HepG2 (cell line): ENCODE results near the gene HEXIM1. TPM values are rescaled to one million over a fixed set of nuclear protein-coding genes. Genes with fewer than 3 reads are reported as not detected.
A peak's percentile ranks its signal among the peaks of the same experiment; 100 is the strongest.

Experiments
- ASH2L ChIP-seq: fragments of 300-600, 200-600 bp; sonication (generic); IDR thresholded peaks from 2 replicates; pipeline ENCODE4 v1.7.0; 2017; ENCODE audit warnings: low read depth, mild to moderate bottlenecking, moderate library complexity, mixed read lengths, low read length; ENCODE audit not compliant: insufficient read length
- FOXP1 ChIP-seq, 2 experiments: fragments of 450-650 bp in 1 of 2; IDR thresholded peaks; 2 replicates each; pipeline ENCODE4 v1.6.1; 2017 to 2018; ENCODE audit warnings: antibody characterized with exemption in 1 of 2
- MAZ ChIP-seq, 2 experiments: sonication (generic) in 1 of 2; formaldehyde crosslinking in 1 of 2; IDR thresholded peaks; 2 replicates each; pipeline versions ENCODE4 v1.5.0 to v1.6.1; 2012 to 2020; ENCODE audit warnings: low read depth in 2 of 2, mild to moderate bottlenecking in 2 of 2, borderline replicate concordance in 1 of 2, improper control_type of control experiment in 1 of 2, low read length in 1 of 2, missing genetic modification reagents in 1 of 2, moderate library complexity in 1 of 2
- MTF2 ChIP-seq: sonication (generic); formaldehyde crosslinking; IDR thresholded peaks from 2 replicates; pipeline ENCODE4 v1.5.0; 2020; ENCODE audit warnings: missing genetic modification reagents, borderline replicate concordance
- SOX5 ChIP-seq: IDR thresholded peaks from 2 replicates; pipeline ENCODE4 v1.6.1; 2016; ENCODE audit warnings: borderline replicate concordance
- ZNF136 ChIP-seq: sonication (generic); formaldehyde crosslinking; IDR thresholded peaks from 2 replicates; pipeline ENCODE4 v1.8.1; 2022; ENCODE audit warnings: low read depth, mild to moderate bottlenecking, moderate library complexity, missing genetic modification reagents
- ZNF343 ChIP-seq: sonication (generic); formaldehyde crosslinking; IDR thresholded peaks from 2 replicates; pipeline ENCODE4 v1.4.0; 2020; ENCODE audit warnings: mild to moderate bottlenecking, missing genetic modification reagents
- ZNF670 ChIP-seq: sonication (generic); formaldehyde crosslinking; IDR thresholded peaks from 2 replicates; pipeline ENCODE4 v1.8.0; 2022; ENCODE audit warnings: mild to moderate bottlenecking, missing genetic modification reagents, borderline replicate concordance
- polyA plus RNA-seq, 8 experiments: library from polyadenylated mRNA; depleted of rRNA in 3 of 8; stranded (reverse) in 7 of 8; unstranded in 1 of 8; fragments of >200 nt; fragmentation: Illumina TruSeq in 4 of 8; extraction: Trizol in 4 of 8; gene quantifications; 2 replicates each; pipeline versions ENCODE4 v1.2.1 to v1.2.3, GENCODE V29; 2011 to 2016; ENCODE audit warnings: low read depth in 4 of 8, missing spikeins in 1 of 8, mixed read lengths in 1 of 8; ENCODE audit not compliant: insufficient read depth in 1 of 8
- total RNA-seq, 5 experiments: library from RNA; depleted of rRNA; stranded (reverse); fragments of >200 nt; fragmentation: Illumina TruSeq; extraction: Trizol; gene quantifications; 2 replicates each; pipeline ENCODE4 v1.2.3, GENCODE V29; 2016; ENCODE audit warnings: low read depth in 1 of 5
- TF ChIP-seq, protein P1 (sequence below): sonication (generic); formaldehyde crosslinking; IDR thresholded peaks from 2 replicates; pipeline ENCODE4 v1.4.0; 2020; ENCODE audit warnings: missing genetic modification reagents
- TF ChIP-seq, protein P2 (sequence below): sonication (generic); formaldehyde crosslinking; IDR thresholded peaks from 2 replicates; pipeline ENCODE4 v1.5.0; 2020; ENCODE audit warnings: mild to moderate bottlenecking, missing genetic modification reagents, borderline replicate concordance

HEXIM1 gene
- total and polyA plus RNA-seq, 2 of the 13 experiments (the other 11 are each of a cell fraction or from before 2014, with no cell fraction given) = 10.5 to 16.6 TPM

DNA sequence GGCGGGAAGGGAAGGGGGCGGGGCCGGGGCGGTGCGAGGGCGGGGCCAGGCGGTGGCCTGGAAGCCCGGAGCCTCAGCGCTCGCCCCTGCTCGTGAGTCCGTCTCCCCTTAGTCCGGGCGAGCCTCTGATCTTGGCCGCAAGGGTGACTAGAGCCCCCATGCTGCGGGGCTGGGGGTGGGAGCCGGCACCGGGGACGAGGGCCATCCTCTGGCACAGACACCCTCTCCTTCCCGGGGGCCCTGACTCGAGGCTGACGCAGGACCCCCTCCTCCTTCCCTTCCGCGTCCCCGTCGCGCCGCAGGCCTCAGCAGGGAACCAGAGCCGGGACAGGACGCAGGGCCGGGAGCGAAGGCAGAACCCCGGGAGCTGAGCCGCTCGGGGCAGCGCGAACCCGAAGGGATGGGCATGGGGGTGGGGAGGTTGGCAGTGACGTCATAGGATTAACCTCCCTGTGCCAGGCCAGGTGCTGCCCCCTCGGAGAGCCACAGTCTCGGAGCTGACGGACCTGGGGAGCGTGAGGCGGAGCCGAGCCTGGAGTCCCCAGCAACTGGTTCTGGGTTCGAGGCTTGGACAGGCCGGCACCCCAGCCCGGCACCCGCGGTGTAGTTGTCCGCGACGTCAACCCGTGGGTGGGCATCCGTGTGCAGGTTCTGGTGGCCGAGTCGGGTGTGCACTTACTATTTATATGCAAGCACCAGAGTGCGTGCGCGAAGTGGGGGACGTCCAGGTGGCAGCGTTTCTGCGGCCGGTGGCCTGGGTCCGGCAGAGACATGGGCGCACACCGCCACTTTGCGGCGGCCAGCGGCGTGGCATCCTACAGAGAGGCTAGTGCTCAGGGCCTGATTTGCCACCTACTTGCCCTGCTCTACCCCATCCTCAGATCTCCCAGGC is 15.5 kb upstream of the HEXIM1 start (continued):
- TF ChIP-seq, protein P1, sequence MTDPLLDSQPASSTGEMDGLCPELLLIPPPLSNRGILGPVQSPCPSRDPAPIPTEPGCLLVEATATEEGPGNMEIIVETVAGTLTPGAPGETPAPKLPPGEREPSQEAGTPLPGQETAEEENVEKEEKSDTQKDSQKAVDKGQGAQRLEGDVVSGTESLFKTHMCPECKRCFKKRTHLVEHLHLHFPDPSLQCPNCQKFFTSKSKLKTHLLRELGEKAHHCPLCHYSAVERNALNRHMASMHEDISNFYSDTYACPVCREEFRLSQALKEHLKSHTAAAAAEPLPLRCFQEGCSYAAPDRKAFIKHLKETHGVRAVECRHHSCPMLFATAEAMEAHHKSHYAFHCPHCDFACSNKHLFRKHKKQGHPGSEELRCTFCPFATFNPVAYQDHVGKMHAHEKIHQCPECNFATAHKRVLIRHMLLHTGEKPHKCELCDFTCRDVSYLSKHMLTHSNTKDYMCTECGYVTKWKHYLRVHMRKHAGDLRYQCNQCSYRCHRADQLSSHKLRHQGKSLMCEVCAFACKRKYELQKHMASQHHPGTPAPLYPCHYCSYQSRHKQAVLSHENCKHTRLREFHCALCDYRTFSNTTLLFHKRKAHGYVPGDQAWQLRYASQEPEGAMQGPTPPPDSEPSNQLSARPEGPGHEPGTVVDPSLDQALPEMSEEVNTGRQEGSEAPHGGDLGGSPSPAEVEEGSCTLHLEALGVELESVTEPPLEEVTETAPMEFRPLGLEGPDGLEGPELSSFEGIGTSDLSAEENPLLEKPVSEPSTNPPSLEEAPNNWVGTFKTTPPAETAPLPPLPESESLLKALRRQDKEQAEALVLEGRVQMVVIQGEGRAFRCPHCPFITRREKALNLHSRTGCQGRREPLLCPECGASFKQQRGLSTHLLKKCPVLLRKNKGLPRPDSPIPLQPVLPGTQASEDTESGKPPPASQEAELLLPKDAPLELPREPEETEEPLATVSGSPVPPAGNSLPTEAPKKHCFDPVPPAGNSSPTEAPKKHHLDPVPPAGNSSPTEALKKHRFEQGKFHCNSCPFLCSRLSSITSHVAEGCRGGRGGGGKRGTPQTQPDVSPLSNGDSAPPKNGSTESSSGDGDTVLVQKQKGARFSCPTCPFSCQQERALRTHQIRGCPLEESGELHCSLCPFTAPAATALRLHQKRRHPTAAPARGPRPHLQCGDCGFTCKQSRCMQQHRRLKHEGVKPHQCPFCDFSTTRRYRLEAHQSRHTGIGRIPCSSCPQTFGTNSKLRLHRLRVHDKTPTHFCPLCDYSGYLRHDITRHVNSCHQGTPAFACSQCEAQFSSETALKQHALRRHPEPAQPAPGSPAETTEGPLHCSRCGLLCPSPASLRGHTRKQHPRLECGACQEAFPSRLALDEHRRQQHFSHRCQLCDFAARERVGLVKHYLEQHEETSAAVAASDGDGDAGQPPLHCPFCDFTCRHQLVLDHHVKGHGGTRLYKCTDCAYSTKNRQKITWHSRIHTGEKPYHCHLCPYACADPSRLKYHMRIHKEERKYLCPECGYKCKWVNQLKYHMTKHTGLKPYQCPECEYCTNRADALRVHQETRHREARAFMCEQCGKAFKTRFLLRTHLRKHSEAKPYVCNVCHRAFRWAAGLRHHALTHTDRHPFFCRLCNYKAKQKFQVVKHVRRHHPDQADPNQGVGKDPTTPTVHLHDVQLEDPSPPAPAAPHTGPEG (CRISPR knock-in tag) = peak; percentile 52; the same call in 1 of the 2 replicates
- no peak for TF ChIP-seq FOXP1 (IDR thresholded peaks at IDR 0.05)
- TF ChIP-seq FOXP1 (CRISPR knock-in tag; IDR thresholded peaks at IDR 0.05) = no peak
- TF ChIP-seq MAZ (IDR thresholded peaks at IDR 0.05; ENCODE audit: borderline replicate concordance, low read depth, low read length) = no peak
- TF ChIP-seq MAZ (CRISPR knock-in tag; IDR thresholded peaks at IDR 0.05; ENCODE audit: low read depth) = peak; percentile 82
- peak; percentile 56 for TF ChIP-seq ASH2L
- TF ChIP-seq ZNF343 (CRISPR knock-in tag) = peak; percentile 70; the same call in 1 of the 2 replicates
- TF ChIP-seq MTF2 (CRISPR knock-in tag) = 0 out of 2 replicates have a peak, but pooled peaks have one; percentile 73
- TF ChIP-seq, protein P2, sequence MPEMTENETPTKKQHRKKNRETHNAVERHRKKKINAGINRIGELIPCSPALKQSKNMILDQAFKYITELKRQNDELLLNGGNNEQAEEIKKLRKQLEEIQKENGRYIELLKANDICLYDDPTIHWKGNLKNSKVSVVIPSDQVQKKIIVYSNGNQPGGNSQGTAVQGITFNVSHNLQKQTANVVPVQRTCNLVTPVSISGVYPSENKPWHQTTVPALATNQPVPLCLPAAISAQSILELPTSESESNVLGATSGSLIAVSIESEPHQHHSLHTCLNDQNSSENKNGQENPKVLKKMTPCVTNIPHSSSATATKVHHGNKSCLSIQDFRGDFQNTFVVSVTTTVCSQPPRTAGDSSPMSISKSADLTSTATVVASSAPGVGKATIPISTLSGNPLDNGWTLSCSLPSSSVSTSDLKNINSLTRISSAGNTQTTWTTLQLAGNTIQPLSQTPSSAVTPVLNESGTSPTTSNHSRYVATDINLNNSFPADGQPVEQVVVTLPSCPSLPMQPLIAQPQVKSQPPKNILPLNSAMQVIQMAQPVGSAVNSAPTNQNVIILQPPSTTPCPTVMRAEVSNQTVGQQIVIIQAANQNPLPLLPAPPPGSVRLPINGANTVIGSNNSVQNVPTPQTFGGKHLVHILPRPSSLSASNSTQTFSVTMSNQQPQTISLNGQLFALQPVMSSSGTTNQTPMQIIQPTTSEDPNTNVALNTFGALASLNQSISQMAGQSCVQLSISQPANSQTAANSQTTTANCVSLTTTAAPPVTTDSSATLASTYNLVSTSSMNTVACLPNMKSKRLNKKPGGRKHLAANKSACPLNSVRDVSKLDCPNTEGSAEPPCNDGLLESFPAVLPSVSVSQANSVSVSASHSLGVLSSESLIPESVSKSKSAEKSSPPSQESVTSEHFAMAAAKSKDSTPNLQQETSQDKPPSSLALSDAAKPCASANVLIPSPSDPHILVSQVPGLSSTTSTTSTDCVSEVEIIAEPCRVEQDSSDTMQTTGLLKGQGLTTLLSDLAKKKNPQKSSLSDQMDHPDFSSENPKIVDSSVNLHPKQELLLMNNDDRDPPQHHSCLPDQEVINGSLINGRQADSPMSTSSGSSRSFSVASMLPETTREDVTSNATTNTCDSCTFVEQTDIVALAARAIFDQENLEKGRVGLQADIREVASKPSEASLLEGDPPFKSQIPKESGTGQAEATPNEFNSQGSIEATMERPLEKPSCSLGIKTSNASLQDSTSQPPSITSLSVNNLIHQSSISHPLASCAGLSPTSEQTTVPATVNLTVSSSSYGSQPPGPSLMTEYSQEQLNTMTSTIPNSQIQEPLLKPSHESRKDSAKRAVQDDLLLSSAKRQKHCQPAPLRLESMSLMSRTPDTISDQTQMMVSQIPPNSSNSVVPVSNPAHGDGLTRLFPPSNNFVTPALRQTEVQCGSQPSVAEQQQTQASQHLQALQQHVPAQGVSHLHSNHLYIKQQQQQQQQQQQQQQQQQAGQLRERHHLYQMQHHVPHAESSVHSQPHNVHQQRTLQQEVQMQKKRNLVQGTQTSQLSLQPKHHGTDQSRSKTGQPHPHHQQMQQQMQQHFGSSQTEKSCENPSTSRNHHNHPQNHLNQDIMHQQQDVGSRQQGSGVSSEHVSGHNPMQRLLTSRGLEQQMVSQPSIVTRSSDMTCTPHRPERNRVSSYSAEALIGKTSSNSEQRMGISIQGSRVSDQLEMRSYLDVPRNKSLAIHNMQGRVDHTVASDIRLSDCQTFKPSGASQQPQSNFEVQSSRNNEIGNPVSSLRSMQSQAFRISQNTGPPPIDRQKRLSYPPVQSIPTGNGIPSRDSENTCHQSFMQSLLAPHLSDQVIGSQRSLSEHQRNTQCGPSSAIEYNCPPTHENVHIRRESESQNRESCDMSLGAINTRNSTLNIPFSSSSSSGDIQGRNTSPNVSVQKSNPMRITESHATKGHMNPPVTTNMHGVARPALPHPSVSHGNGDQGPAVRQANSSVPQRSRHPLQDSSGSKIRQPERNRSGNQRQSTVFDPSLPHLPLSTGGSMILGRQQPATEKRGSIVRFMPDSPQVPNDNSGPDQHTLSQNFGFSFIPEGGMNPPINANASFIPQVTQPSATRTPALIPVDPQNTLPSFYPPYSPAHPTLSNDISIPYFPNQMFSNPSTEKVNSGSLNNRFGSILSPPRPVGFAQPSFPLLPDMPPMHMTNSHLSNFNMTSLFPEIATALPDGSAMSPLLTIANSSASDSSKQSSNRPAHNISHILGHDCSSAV (CRISPR knock-in tag) = no peak
- TF ChIP-seq ZNF670 (CRISPR knock-in tag) = peak; percentile 76; the same call in 1 of the 2 replicates
- no peak; the same call in 1 of the 2 replicates for TF ChIP-seq ZNF136 (CRISPR knock-in tag)
- TF ChIP-seq SOX5 (CRISPR knock-in tag) = peak; percentile 34; the same call in 1 of the 2 replicates
